ENCODE data around the gene FAM13B.
"Not testable (repeated sequence)": the region's sequence is repeated elsewhere in the genome, so short reads cannot be mapped to it uniquely, and the experiment has no call there.

FAM13B gene

GRCh38 chr5:137960141-137960540 lies 72.7 kb downstream of the FAM13B start:
- no peak for DNase-seq

GRCh38 chr5:137959488-137959887 lies 73.4 kb downstream of the FAM13B start:
- no peak for DNase-seq

- no peak for DNase-seq
These were observed 74.9 kb downstream of the FAM13B start for GRCh38 chr5:137957948-137958347.

GRCh38 chr5:137954131-137954879 lies 78.6 kb downstream of the FAM13B start:
- DNase-seq, result no peak

GRCh38 chr5:137945825-137946224 lies 87.1 kb downstream of the FAM13B start:
- DNase-seq, result no peak

- not testable (repeated sequence) for DNase-seq
These were observed 88.6 kb downstream of the FAM13B start for GRCh38 chr5:137944280-137944679.

GRCh38 chr5:137939331-137939730 lies 93.5 kb downstream of the FAM13B start:
- DNase-seq, result no peak

GRCh38 chr5:137938751-137939143 lies 94.1 kb downstream of the FAM13B start:
- DNase-seq, result no peak

- DNase-seq, result no peak
These were observed 94.7 kb downstream of the FAM13B start for GRCh38 chr5:137937994-137938750.

- DNase-seq, result no peak
These were observed 97.2 kb downstream of the FAM13B start for GRCh38 chr5:137935694-137936093.

- no peak for DNase-seq
These were observed 97.7 kb downstream of the FAM13B start for GRCh38 chr5:137935190-137935589.

- DNase-seq, result no peak
These were observed 99.4 kb downstream of the FAM13B start for GRCh38 chr5:137933491-137933911.

- no peak for DNase-seq
These were observed 100.1 kb downstream of the FAM13B start for GRCh38 chr5:137932800-137933199.

GRCh38 chr5:137923856-137924255 lies 109.0 kb downstream of the FAM13B start:
- DNase-seq, result no peak

- no peak for DNase-seq
These were observed 110.9 kb downstream of the FAM13B start for GRCh38 chr5:137921931-137922330.

- no peak for DNase-seq
These were observed 116.0 kb downstream of the FAM13B start for GRCh38 chr5:137916923-137917322.

GRCh38 chr5:137914758-137915157 lies 118.1 kb downstream of the FAM13B start:
- DNase-seq, result no peak

- DNase-seq, result no peak
These were observed 130.3 kb downstream of the FAM13B start for GRCh38 chr5:137902408-137903133.

GRCh38 chr5:137901011-137901817 lies 131.7 kb downstream of the FAM13B start:
- DNase-seq, result no peak

GRCh38 chr5:137899493-137899892 lies 133.4 kb downstream of the FAM13B start:
- no peak for DNase-seq

GRCh38 chr5:137896560-137896959 lies 136.3 kb downstream of the FAM13B start:
- no peak for DNase-seq

- DNase-seq, result no peak
These were observed 138.3 kb downstream of the FAM13B start for GRCh38 chr5:137894586-137894985.

- no peak for DNase-seq
These were observed 141.0 kb downstream of the FAM13B start for GRCh38 chr5:137891849-137892248.

Data from NCI-H2081 treated with DMSO at 0.1 percent for 48 hours (cell line).